IMR-90 (cell line): ENCODE measurements around the gene PRKAR2A.

Experiments
- BHLHE40 ChIP-seq: fragments of 150-350 bp; IDR thresholded peaks from 2 replicates; pipeline ENCODE4 v1.6.1; 2016; ENCODE audit warnings: mild to moderate bottlenecking, low read depth, low read length
- CHD1 ChIP-seq: IDR thresholded peaks from 2 replicates; pipeline ENCODE4 v1.6.1; 2012; ENCODE audit warnings: low read depth, low read length, improper control_type of control experiment
- MAFK ChIP-seq: IDR thresholded peaks from 2 replicates; pipeline ENCODE4 v1.6.1; 2012; ENCODE audit warnings: low read depth, low read length, improper control_type of control experiment
- MXI1 ChIP-seq: IDR thresholded peaks from 2 replicates; pipeline ENCODE4 v1.6.1; 2012; ENCODE audit warnings: low read depth, mild to moderate bottlenecking, low read length, moderate library complexity, borderline replicate concordance
- POLR2A ChIP-seq: IDR thresholded peaks from 2 replicates; pipeline ENCODE4 v1.6.1; 2012; ENCODE audit warnings: mild to moderate bottlenecking, low read depth, low read length
- RCOR1 ChIP-seq: IDR thresholded peaks from 2 replicates; pipeline ENCODE4 v1.6.1; 2012; ENCODE audit warnings: mild to moderate bottlenecking, low read length, improper control_type of control experiment; ENCODE audit not compliant: insufficient replicate concordance
- RFX5 ChIP-seq: IDR thresholded peaks from 2 replicates; pipeline ENCODE4 v1.8.0; 2012; ENCODE audit warnings: low read depth, mild to moderate bottlenecking, low read length, moderate library complexity
- TF ChIP-seq, protein P1 (sequence below): conservative IDR thresholded peaks from 2 replicates; pipeline ENCODE4 v1.5.1; 2012; ENCODE audit warnings: mild to moderate bottlenecking, low read depth, low read length, improper control_type of control experiment

DNA sequence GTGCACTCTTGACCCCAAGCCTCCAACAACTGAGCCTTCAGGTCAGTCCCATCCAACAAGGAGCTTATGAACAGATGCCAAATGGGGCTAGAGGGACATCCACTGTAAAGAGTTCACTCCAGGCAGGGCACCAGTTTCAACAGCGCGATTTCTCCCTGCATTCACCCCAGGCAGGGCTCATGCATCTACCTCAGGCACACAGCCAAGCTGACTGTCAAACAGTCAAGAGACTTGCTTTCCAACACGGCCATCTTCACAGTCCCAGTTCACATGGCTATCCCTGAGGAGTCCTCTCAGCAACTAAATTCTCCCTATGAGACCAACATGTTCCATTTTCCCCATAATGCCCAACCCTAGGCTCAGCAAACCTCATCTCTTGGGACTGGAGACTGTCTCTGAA lies 33.3 kb upstream of the PRKAR2A start:
- TF ChIP-seq BHLHE40 (no peak), MAFK (no peak), RCOR1 (no peak), CHD1 (no peak), MXI1 (no peak), POLR2A (no peak), RFX5 (no peak)
- TF ChIP-seq, protein P1, sequence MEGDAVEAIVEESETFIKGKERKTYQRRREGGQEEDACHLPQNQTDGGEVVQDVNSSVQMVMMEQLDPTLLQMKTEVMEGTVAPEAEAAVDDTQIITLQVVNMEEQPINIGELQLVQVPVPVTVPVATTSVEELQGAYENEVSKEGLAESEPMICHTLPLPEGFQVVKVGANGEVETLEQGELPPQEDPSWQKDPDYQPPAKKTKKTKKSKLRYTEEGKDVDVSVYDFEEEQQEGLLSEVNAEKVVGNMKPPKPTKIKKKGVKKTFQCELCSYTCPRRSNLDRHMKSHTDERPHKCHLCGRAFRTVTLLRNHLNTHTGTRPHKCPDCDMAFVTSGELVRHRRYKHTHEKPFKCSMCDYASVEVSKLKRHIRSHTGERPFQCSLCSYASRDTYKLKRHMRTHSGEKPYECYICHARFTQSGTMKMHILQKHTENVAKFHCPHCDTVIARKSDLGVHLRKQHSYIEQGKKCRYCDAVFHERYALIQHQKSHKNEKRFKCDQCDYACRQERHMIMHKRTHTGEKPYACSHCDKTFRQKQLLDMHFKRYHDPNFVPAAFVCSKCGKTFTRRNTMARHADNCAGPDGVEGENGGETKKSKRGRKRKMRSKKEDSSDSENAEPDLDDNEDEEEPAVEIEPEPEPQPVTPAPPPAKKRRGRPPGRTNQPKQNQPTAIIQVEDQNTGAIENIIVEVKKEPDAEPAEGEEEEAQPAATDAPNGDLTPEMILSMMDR: no peak
